Measurements from ENCODE around the gene PABPN1. TPM values are rescaled to one million over a fixed set of nuclear protein-coding genes. Genes with fewer than 3 reads are reported as not detected.
"Not testable (repeated sequence)": the region's sequence is repeated elsewhere in the genome, so short reads cannot be mapped to it uniquely, and the experiment has no call there.

Gene PABPN1
- 128 TPM for polyA plus RNA-seq (2013, experiment 1 of 2; ENCODE audit: insufficient read length)
- polyA plus RNA-seq (2013, experiment 2 of 2; ENCODE audit: insufficient read length), result 101 TPM

GRCh38 chr14:23320584-23321571 lies at the start of gene PABPN1:
Gene PABPN1, plus strand, starts transcription at chr14:23321457. Its CDS starts 13 bp downstream, at chr14:23321470.
- DNase-seq, result peak; percentile 100

- DNase-seq, result no peak
Measured at GRCh38 chr14:23275412-23275811, 45.8 kb upstream of the PABPN1 start.

GRCh38 chr14:23277189-23277588 lies 44.1 kb upstream of the PABPN1 start:
- no peak for DNase-seq

GRCh38 chr14:23277928-23278327 lies 43.3 kb upstream of the PABPN1 start:
- DNase-seq, result not testable (repeated sequence)

- DNase-seq, result no peak
Measured at GRCh38 chr14:23281247-23281646, 40.0 kb upstream of the PABPN1 start.

- no peak for DNase-seq
Measured at GRCh38 chr14:23284654-23285529, 36.4 kb upstream of the PABPN1 start.

- no peak for DNase-seq
Measured at GRCh38 chr14:23285530-23286019, 35.7 kb upstream of the PABPN1 start.

- DNase-seq, result peak; percentile 99
Measured at GRCh38 chr14:23286020-23286901, 35.0 kb upstream of the PABPN1 start, which contains the start of gene HOMEZ. Gene HOMEZ, minus strand, starts transcription at chr14:23286132. Its CDS starts 180 bp downstream, at chr14:23285952.

GRCh38 chr14:23286902-23287479 lies 34.3 kb upstream of the PABPN1 start:
- DNase-seq, result no peak

- peak; percentile 62 for DNase-seq
Measured at GRCh38 chr14:23294734-23295561, 26.3 kb upstream of the PABPN1 start.

- no peak for DNase-seq
Measured at GRCh38 chr14:23296012-23296777, 25.1 kb upstream of the PABPN1 start.

- DNase-seq, result no peak
Measured at GRCh38 chr14:23297096-23297495, 24.2 kb upstream of the PABPN1 start.

- no peak for DNase-seq
Measured at GRCh38 chr14:23297611-23298277, 23.5 kb upstream of the PABPN1 start.

- DNase-seq, result peak; percentile 48
Measured at GRCh38 chr14:23299211-23299957, 21.9 kb upstream of the PABPN1 start.

GRCh38 chr14:23299986-23300686 lies 21.1 kb upstream of the PABPN1 start:
- DNase-seq, result no peak

- peak; percentile 22 for DNase-seq
Measured at GRCh38 chr14:23300687-23301223, 20.5 kb upstream of the PABPN1 start.
